ENCODE measurements around the gene KIAA0586. TPM values are rescaled to one million over a fixed set of nuclear protein-coding genes. Genes with fewer than 3 reads are reported as not detected.

Gene KIAA0586
- total and polyA plus RNA-seq, 10 of the 15 experiments (the other 5 are each of a cell fraction or from before 2014, with no cell fraction given) = 7.1 to 27.6 (median 19.1) TPM

GRCh38 chr14:58395812-58396788, 31.4 kb upstream of the KIAA0586 start, which contains the start of gene TOMM20L (continued):
- TF ChIP-seq E4F1 (IDR thresholded peaks at IDR 0.05; ENCODE audit: borderline replicate concordance, partially characterized antibody) (no peak), EGR1 (IDR thresholded peaks at IDR 0.05; ENCODE audit: borderline replicate concordance in 1 of 2, low read depth in 2 of 2, low read length in 2 of 2) (no peak), JUND (IDR thresholded peaks at IDR 0.05; ENCODE audit: low read depth, low read length) (no peak), ZNF274 (IDR thresholded peaks at IDR 0.05; ENCODE audit: insufficient read depth, insufficient read length) (no peak), NBN (IDR thresholded peaks at IDR 0.05) (no peak), CBFB (IDR thresholded peaks at IDR 0.05; ENCODE audit: low read depth) (no peak), POLR2AphosphoS5 (IDR thresholded peaks at IDR 0.05; ENCODE audit: low read length) (no peak; the same call in 1 of the 2 replicates), EZH2 (IDR thresholded peaks at IDR 0.05; ENCODE audit: borderline replicate concordance, control insufficient read depth, low read depth, low read length) (no peak), MYB (IDR thresholded peaks at IDR 0.05; ENCODE audit: borderline replicate concordance, low read depth, low read length) (no peak), MLLT1 (IDR thresholded peaks at IDR 0.05) (no peak), ASH2L (IDR thresholded peaks at IDR 0.05; ENCODE audit: borderline replicate concordance, low read depth) (no peak), RCOR1 (conservative IDR thresholded peaks at IDR 0.05; ENCODE audit: low read depth, low read length) (no peak), ZNF384 (IDR thresholded peaks at IDR 0.05; ENCODE audit: borderline replicate concordance, low read depth, low read length) (no peak), ZNF207 (IDR thresholded peaks at IDR 0.05; ENCODE audit: borderline replicate concordance) (peak; percentile 55; the same call in 1 of the 2 replicates), MEF2A (IDR thresholded peaks at IDR 0.05; ENCODE audit: insufficient read depth, low read depth, low read length) (no peak), BHLHE40 (IDR thresholded peaks at IDR 0.05; ENCODE audit: borderline replicate concordance in 1 of 2, low read depth in 2 of 2, low read length in 1 of 2) (peak in 1 of 2 experiments; percentile 36; a peak in 2 of 4 replicates), ESRRA (IDR thresholded peaks at IDR 0.05; ENCODE audit: low read length) (no peak), NFYB (IDR thresholded peaks at IDR 0.05; ENCODE audit: insufficient read depth, low read depth, low read length) (no peak), CBX5 (IDR thresholded peaks at IDR 0.05; ENCODE audit: low read depth) (no peak), MTA2 (IDR thresholded peaks at IDR 0.05; ENCODE audit: low read depth) (no peak), TARDBP (IDR thresholded peaks at IDR 0.05; ENCODE audit: borderline replicate concordance) (0 out of 2 replicates have a peak, but pooled peaks have one; percentile 42), NR2F1 (conservative IDR thresholded peaks at IDR 0.05) (peak; percentile 54), POLR2AphosphoS2 (IDR thresholded peaks at IDR 0.05; ENCODE audit: low read depth, low read length) (no peak), RUNX3 (IDR thresholded peaks at IDR 0.05; ENCODE audit: low read length) (no peak), BMI1 (IDR thresholded peaks at IDR 0.05; ENCODE audit: borderline replicate concordance) (no peak), EED (IDR thresholded peaks at IDR 0.05; ENCODE audit: low read depth) (no peak), MXI1 (IDR thresholded peaks at IDR 0.05; ENCODE audit: low read depth, low read length) (0 out of 2 replicates have a peak, but pooled peaks have one; percentile 25), BACH1 (IDR thresholded peaks at IDR 0.05; ENCODE audit: borderline replicate concordance) (0 out of 2 replicates have a peak, but pooled peaks have one; percentile 34)

Measured in GM12878 (cell line).